NOMO-1 treated with dmso at 0.1 percent for 144 hours (cell line): ENCODE measurements around the gene ERBIN.
"Not testable (repeated sequence)": the region's sequence is repeated elsewhere in the genome, so short reads cannot be mapped to it uniquely, and the experiment has no call there.

ENCODE experiments used
- DNase-seq: peaks from one replicate; lab custom pipeline; 2025; ENCODE audit not compliant: unreplicated experiment; lab: John Stamatoyannopoulos, UW

Gene ERBIN, protein sequence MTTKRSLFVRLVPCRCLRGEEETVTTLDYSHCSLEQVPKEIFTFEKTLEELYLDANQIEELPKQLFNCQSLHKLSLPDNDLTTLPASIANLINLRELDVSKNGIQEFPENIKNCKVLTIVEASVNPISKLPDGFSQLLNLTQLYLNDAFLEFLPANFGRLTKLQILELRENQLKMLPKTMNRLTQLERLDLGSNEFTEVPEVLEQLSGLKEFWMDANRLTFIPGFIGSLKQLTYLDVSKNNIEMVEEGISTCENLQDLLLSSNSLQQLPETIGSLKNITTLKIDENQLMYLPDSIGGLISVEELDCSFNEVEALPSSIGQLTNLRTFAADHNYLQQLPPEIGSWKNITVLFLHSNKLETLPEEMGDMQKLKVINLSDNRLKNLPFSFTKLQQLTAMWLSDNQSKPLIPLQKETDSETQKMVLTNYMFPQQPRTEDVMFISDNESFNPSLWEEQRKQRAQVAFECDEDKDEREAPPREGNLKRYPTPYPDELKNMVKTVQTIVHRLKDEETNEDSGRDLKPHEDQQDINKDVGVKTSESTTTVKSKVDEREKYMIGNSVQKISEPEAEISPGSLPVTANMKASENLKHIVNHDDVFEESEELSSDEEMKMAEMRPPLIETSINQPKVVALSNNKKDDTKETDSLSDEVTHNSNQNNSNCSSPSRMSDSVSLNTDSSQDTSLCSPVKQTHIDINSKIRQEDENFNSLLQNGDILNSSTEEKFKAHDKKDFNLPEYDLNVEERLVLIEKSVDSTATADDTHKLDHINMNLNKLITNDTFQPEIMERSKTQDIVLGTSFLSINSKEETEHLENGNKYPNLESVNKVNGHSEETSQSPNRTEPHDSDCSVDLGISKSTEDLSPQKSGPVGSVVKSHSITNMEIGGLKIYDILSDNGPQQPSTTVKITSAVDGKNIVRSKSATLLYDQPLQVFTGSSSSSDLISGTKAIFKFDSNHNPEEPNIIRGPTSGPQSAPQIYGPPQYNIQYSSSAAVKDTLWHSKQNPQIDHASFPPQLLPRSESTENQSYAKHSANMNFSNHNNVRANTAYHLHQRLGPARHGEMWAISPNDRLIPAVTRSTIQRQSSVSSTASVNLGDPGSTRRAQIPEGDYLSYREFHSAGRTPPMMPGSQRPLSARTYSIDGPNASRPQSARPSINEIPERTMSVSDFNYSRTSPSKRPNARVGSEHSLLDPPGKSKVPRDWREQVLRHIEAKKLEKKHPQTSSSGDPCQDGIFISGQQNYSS (N-terminal part only)

DNA sequence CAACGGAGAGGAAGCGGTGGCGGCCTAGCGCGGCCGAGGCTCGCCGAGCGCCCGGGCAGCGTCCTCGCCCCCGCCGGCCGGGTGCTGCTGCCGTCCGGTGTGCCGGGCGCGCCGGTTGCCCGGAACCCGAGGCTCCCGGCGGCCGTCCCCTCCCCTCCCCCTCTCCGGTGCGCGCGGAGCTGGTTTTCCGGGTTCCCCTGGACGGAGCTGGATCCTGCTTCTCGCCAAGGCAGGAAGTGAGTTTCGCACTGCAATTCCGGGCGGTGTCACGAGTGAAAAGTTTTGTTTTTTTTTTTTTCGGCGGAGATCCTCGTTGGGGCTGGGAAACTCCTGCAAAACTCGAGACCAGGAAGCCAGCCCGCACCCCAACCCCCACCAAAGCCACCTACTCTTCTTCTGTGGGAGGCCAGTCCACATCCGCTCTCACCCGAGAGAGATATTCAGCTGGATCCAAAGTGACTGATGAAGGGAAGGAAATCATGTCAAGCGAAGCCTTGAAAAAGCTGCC is at the start of gene ERBIN:
Gene ERBIN, plus strand, starts transcription at position 300 of the 508 bp plus-strand sequence. CDS start 66,144 bp downstream, outside the sequence.
- peak; percentile 54 for DNase-seq

DNA sequence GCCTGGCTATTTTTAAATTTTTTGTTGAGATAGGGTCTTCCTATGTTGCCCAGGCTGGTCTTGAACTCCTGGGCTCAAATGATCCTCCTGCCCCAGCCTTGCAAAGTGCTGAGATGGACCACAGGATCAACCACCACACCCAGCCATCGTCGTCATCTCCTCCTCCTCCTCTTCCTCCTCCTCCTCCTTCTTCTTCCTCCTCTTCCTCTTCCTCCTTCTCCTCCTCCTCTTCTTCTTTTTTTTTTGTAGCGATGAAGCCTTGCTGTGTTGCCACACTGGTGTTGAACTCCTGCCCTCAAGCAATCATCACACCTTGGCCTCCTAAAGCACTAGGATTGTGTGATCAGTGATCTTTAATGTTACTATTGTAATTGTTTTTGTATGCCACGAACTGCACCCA is 49.4 kb upstream of the ERBIN start:
- no peak for DNase-seq

DNA sequence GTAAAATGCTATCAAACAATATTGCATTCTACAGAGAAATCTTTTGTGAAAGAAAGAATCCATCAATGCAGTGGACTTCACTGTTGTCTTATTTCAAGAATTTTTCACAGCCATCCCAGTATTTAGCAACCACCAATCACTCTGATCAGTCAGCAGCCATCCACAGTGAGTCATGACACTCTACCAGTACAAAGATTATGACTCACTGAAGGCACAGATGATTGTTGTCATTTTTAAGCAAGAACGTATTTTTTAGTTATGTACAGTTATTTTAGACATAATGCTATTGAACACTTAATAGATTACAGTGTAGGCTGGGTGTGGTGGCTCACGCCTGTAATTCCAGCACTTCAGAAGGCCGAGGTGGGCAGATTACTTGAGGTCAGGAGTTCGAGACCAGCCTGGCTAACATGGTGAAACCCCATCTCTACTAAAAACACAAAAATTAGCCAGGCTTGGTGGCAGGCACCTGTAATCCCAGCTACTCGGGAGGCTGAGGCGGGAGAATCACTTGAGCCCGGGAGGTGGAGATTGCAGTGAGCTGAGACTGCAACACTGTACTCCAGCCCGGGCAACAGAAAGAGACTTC is 46.6 kb upstream of the ERBIN start:
- not testable (repeated sequence) for DNase-seq

DNA sequence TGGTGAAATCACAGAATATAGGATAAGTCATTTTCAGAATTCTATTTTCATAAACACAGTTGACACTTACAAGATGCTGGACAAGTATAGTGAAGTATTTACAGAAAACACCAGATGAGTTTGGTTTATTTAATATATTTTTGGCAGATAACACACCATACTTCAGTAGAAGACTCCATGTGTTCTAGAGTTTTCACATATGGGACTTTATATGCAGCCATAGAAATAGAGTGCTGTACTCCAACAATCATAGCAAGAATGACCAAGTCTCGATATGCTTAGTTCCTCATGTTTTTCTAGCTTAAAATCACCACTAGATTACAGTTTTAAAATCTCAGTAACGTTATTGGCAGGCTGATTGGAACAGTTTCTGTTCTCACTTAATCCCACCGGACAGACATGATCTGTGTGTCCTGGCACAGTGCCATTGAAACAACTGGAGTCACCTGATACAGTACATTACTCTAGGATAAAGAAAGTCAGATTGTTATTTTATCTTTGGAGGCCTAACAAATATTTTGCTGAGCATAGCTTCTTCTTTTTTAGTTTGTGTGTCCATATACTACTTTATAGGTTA is 45.8 kb upstream of the ERBIN start:
- DNase-seq = no peak

DNA sequence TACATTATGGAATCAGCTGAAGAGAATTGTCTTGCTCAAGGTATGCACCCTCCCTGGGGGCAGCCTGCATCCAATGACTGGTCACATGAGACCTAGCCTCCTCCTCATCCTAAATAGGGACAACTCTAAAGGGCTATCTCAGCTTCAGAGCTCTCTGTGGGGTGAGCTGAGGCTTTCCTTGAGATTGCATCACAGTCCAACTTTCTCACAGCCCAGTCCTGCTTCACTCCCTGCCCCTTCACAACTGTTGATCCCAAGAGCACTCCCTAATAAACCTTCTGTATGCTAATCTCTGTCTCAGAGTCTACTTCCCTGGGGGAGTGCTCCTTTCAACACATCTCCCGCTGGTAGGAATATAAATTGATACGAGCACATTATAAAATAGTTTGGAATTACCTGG is 44.1 kb upstream of the ERBIN start:
- DNase-seq = no peak

DNA sequence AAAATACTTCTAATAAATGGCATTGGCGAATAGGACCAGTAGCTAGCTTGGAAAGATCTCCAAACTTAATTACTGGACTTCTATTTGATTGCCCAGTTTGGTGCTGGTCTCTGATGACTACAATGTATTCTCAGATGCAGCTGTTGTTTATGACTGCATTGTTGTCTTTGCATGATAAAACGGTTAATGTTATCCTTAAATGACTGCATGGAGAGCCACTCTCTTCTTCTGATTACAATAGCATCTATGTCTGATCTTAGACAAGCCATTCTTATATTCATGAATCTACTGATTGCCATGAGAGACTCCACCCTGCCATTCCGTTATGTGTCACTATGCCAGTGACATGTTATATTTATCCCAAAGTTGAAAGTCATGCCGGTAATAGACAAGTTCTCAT is 42.9 kb upstream of the ERBIN start:
- no peak for DNase-seq

DNA sequence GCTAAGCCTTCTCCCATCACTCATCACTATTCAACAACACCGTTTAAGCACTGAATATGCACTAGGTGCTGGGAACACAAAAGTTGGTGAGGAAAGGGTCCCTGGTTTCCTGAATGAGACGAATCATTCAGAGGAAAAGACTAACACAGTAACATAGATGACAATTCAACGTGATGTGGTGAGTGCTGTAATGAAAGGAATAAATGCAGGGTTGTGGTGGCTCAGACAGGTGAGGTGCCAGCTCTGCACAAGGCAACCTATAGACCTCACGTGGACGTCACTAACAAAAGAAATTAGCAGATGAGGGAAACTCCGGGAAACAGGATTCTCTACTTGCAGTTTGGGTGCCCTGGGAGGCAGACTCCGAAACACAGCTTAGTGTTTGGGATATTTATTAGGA is 40.0 kb upstream of the ERBIN start:
- no peak for DNase-seq

DNA sequence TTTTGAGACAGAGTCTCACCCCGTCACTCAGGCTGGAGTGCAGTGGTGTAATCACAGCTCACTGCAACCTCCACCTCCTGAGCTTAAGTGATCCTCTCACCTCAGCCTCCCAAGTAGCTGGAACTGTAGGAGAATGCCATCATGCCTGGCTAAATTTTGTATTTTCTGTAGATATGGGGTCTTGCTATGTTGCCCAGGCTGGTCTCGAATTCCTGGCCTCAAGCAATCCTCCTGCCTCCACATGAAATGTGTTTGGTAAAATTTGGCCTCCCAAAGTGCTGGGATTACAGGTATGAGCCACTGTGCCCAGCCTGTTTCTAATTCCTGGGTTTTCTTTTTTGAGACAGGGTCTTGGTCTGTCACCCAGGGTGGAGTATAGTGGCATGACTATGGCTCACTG is 34.4 kb upstream of the ERBIN start:
- not testable (repeated sequence) for DNase-seq

DNA sequence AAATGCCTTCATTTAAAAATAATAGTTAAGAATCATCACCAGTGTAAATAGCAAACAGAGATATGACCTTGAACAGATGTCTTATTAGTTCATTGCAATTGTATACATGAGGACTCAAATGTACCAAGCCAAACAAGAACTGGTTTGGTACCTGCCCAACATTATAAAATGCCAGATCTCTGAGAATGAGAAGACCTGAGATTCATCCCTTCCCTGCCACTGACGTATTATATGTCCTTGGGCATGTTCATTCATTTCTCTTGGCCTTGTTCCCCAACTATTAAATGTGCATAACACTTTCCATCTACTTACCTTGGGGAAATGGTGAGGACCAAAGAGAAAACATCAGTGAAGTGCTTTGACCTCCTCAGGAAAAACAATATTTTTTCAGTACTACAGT is 33.6 kb upstream of the ERBIN start:
- no peak for DNase-seq

DNA sequence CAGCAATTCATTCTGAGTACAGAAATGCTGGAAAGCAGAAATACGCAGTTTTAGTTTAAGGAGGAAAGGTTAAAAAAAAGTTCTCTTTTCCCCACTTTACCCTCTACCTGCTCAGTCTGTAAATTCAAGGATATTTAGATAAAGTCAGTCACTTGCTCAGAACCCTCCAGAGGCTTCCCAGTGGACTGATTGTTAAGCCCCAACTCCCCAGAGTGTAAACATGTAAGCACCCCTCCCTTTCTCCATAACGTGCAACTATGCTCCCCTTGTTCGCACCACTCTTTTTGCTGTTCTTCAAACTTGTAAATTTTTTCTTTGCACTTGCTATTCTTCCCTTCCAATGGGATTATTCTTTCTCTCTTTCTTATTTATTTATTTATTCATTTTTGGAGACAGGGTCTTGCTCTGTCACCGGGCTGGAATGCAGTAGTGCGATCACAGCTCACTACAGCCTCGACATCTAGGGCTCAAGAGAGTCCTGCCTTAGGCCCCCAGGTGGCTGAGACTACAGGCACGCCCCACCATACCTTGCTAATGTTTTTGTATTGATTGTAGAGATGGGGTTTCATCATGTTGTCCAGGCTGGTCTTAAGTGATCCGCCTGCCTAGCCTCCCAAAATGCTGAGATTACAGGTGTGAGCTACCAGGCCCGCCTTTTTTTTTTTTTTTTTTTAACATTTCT is 32.5 kb upstream of the ERBIN start:
- DNase-seq = no peak

DNA sequence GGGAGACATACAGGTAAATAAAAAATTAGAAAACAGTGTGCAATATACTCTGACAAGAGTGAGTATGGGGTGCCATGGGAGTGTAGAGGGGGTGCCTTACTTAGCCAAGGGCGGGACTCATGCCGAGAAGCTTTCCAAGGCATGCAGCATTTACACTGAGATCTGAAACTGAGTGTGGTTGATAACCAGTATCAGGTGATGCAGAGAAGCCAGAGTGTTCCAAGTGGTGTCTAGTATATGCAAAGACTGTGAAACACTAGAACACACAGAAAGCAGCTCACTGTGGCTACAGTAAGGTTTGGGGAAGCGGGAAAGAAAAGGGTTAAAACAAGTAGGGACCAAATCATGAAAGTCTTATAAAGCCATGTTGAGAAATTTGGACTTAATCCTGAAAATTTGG is 30.5 kb upstream of the ERBIN start:
- DNase-seq = no peak

DNA sequence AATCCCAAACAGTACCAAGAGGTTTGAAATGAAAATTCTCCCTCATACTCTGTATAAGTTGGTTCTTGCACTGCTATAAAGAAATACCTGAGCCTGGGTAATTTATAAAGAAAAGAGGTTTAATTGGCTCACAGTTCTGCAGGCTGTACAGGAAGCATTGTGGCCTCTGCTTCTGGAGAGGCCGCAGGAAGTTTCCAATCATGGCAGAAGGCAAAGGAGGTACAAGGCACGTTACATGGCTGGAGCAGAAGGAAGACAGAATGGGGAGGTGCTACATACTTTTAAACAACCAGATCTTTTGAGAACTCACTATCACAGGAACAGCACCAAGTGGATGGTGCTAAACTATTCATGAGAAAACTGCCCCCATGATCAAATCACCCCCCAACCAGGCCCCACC is 25.6 kb upstream of the ERBIN start:
- no peak for DNase-seq

DNA sequence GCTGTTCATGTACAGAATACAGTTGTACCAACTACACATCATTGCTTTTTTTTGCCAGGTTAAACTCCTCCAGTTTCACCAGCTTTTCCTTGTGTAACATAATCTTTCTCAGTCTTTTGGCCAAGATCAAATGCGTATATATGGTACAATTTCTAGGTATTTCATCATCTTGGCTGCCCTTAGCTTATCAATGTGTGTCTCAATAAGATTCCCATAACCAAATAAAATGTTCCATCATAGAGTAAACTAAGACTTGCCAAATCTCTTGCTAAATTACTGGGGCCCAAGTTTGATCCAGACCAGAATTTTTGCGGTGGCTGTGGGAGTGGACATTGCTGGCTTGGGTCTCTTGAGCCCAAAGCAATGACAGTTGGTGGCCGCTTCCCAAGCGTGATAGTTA is 24.3 kb upstream of the ERBIN start:
- DNase-seq = no peak

DNA sequence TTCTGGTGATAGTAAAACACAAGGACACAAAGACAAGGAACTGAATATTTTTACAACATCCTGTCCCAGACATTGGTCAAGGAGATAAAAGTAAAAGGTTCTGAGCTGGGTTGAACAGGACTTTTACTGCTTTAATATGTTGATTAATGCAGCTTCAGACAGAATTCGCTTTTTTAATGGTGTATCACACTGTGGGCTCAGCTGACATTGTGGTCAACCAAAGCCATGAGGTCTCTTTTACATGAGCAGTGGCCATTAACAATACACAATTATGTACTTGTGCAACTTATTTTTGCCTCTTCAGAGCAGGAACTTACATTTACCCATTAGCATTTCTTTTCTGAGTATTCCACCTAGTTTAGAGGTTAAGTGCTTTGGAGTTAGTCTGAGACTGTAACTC is 22.8 kb upstream of the ERBIN start:
- DNase-seq = no peak

DNA sequence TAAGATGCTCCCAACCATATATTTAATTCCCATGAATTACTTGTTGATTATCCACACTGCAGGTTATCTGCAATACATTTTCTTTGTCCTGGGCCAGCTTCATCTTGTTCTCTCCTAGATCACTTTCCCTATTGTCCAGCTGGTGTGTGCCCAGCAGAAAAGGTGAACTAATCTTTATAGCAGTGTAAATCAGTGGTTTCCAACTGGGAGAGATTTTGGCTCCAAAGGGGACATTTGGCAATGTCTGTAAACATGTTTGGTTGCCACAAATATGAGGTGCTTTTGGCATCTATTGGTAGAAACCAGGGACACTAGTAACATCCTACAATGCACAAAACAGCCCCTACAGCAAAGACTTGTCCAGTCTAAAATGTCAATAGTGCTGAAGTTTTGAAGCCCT is 20.1 kb upstream of the ERBIN start:
- DNase-seq = no peak

DNA sequence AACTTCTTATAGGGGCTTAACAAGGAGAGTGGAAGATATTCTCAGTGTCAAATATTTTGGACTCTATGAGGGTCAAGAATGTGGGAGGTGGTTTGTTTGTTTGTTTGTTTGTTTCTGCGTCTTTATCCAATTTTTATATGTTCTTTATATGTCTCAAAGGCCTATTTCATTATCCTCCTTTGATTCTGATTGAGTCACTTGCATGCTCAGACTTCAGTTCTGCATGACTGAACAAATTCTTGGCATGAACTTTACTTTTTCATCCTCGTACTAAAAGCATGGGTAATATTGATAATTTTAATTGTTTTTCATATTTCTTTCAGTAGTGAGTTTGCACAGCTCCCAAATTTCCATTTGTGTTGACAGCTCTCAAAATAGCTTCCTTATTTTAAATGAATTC is 19.2 kb upstream of the ERBIN start:
- DNase-seq = no peak

DNA sequence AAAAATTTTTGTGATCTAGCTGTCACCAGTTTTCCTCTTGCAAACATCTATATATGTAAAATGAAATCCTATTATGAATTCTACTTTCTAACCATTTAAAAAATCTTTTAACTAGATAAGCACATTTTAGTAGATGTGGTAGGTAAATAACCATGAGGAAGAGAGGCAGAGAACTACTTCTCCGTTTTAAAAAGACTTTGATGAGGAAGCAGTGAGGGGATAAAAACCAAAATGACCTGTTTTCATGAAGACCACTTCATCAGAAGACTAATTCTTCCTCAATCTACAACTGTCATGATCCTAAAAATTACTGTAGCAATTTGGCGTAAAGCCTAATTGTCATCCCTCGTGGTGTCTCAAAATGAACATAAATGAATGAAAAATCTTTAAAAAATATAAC is 15.7 kb upstream of the ERBIN start:
- DNase-seq = no peak

DNA sequence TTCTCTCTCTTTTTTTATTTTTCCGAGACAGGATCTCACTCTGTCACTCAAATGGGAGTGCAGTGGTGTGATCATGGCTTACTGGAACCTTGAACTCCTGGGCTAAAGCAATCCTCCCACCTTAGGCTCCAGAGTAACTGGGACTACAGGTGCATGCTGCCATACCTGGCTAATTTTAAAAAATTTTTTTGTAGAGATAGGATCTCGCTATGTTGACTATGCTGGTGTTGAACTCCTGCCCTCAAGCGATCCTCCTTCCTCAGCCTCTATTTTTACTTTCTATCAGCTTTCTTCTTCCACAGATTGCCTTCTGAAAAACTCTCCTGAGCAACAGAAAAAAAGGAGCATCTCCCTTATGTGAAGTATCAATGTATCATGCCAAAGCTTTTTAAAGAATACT is 14.1 kb upstream of the ERBIN start:
- no peak for DNase-seq

DNA sequence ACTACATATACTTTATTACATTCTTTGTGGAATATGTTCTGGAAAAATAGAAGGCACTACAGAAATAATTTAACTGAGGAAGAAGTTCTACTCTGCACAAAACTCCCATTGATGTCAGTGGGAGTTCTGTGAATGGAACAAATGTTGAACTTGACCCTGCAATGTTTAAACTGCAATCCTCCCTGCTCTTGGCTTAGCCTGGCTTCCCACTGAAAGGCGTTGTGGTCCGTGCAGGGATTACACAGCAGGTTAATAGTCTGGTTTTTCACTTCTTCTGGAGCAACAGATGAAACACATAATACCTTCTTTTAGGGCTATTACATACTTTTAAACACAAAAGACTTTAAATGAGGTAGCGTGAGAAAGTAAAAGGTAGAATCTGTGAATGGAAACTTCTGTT is 12.9 kb upstream of the ERBIN start:
- no peak for DNase-seq

DNA sequence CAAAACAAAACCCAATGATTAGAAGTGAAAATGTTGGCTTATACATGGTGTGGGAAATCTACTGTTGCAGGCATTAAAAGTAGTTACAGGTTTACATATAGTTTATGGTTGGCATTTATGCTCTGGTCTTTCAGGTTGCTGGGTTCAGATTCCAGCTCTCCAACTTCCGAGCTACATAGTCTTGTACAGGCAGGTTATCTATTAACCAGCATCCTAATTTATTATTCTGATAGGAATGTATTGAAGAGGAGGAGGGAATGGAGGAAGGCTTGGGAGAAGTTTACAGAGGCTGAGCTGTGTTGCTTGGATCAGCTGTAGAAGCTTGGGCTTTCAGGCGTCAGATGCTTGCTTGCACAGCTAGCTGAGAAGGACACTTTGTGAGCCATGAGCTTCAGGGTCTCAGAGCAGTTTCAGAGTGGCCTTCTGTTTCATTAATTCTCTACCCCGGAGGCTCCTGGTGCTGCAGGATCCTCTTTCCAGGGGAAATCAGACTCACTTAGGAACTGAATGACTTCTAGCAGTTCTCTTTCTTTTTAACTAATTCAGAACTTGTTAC is 11.7 kb upstream of the ERBIN start:
- no peak for DNase-seq
